ENCODE data around the gene PCNP.

PCNP gene

GRCh38 chr3:101556064-101556463 is 17.9 kb upstream of the PCNP start:
- H3K27ac ChIP-seq (ENCODE audit: low read length) = no peak overlapping the region
- ATAC-seq (ENCODE audit: insufficient read depth, low read depth) = no peak
- no peak overlapping the region for H3K9ac ChIP-seq (ENCODE audit: low read depth, low read length)

GRCh38 chr3:101561630-101562328 is 12.2 kb upstream of the PCNP start, which contains the start of gene TRMT10C:
TRMT10C (plus strand) TSS chr3:101561868; CDS start chr3:101564782, 2,914 bp downstream.
- peak within 1 kb of the TSS; percentile 88 for H2AFZ ChIP-seq (ENCODE audit: low read depth, low read length)
- peaks cover 50% of the 10 kb centered on the region for H3K79me2 ChIP-seq (ENCODE audit: insufficient read depth, low read length)

More at GRCh38 chr3:101556064-101556463, 17.9 kb upstream of the PCNP start:
- H3K36me3 ChIP-seq (ENCODE audit: insufficient read depth, low read length) = no peaks in the 10 kb centered on the region
- H3K27me3 ChIP-seq (ENCODE audit: insufficient read depth, low read length, poor library complexity) = no peaks in the 10 kb centered on the region
- H3K9me3 ChIP-seq (ENCODE audit: insufficient read depth, low read length, severe bottlenecking) = no peaks in the 10 kb centered on the region
- peaks cover 5% of the 10 kb centered on the region for H3K4me1 ChIP-seq (ENCODE audit: insufficient read depth, low read length)
- no peaks in the 10 kb centered on the region for H4K20me1 ChIP-seq (ENCODE audit: insufficient read depth, low read length)
- H2AFZ ChIP-seq (ENCODE audit: low read depth, low read length) = no peak overlapping the region
- TF ChIP-seq EZH2 (IDR thresholded peaks at IDR 0.05; ENCODE audit: borderline replicate concordance, low read depth, low read length, severe bottlenecking) = no peak
- no peak for TF ChIP-seq CTCF (IDR thresholded peaks at IDR 0.05; ENCODE audit: borderline replicate concordance, extremely low read depth, low read length, poor library complexity, severe bottlenecking)
- H3K4me2 ChIP-seq (ENCODE audit: insufficient read depth, low read length) = no peak overlapping the region
- H3K79me2 ChIP-seq (ENCODE audit: insufficient read depth, low read length) = no peaks in the 10 kb centered on the region
- DNase-seq = no peak
- no peak overlapping the region for H3K4me3 ChIP-seq (ENCODE audit: low read depth in 1 of 2, low read length in 2 of 2)

GRCh38 chr3:101567528-101568317 is 6.3 kb upstream of the PCNP start:
- H3K9ac ChIP-seq (ENCODE audit: low read depth, low read length) = no peak overlapping the region
- no peak overlapping the region for H3K27ac ChIP-seq (ENCODE audit: low read length)
- DNase-seq (no peak), ATAC-seq (ENCODE audit: insufficient read depth, low read depth) (no peak)
- no peak overlapping the region for H3K4me2 ChIP-seq (ENCODE audit: insufficient read depth, low read length)
- peaks cover 21% of the 10 kb centered on the region for H3K4me1 ChIP-seq (ENCODE audit: insufficient read depth, low read length)
- H4K20me1 ChIP-seq (ENCODE audit: insufficient read depth, low read length) = peaks cover 41% of the 10 kb centered on the region; the same call in 1 of the 2 replicates
- H3K79me2 ChIP-seq (ENCODE audit: insufficient read depth, low read length) = peaks cover 38% of the 10 kb centered on the region
- H2AFZ ChIP-seq (ENCODE audit: low read depth, low read length) = no peak overlapping the region
- H3K36me3 ChIP-seq (ENCODE audit: insufficient read depth, low read length) = peaks cover 45% of the 10 kb centered on the region
- no peaks in the 10 kb centered on the region for H3K9me3 ChIP-seq (ENCODE audit: insufficient read depth, low read length, severe bottlenecking)
- TF ChIP-seq EZH2 (IDR thresholded peaks at IDR 0.05; ENCODE audit: borderline replicate concordance, low read depth, low read length, severe bottlenecking) (no peak), CTCF (IDR thresholded peaks at IDR 0.05; ENCODE audit: borderline replicate concordance, extremely low read depth, low read length, poor library complexity, severe bottlenecking) (no peak)
- no peaks in the 10 kb centered on the region for H3K27me3 ChIP-seq (ENCODE audit: insufficient read depth, low read length, poor library complexity)
- H3K4me3 ChIP-seq (ENCODE audit: low read depth in 1 of 2, low read length in 2 of 2) = no peak overlapping the region

More at GRCh38 chr3:101561630-101562328, 12.2 kb upstream of the PCNP start, which contains the start of gene TRMT10C:
- no peaks in the 10 kb centered on the region for H3K9me3 ChIP-seq (ENCODE audit: insufficient read depth, low read length, severe bottlenecking)
- DNase-seq (peak; percentile 92), ATAC-seq (ENCODE audit: insufficient read depth, low read depth) (peak; percentile 99)
- H3K4me3 ChIP-seq (ENCODE audit: low read depth in 1 of 2, low read length in 2 of 2) = peak within 1 kb of the TSS; percentile 95 to 99
- peak within 1 kb of the TSS; percentile 90 for H3K4me2 ChIP-seq (ENCODE audit: insufficient read depth, low read length)
- H3K4me1 ChIP-seq (ENCODE audit: insufficient read depth, low read length) = peaks cover 25% of the 10 kb centered on the region
- peak within 1 kb of the TSS; percentile 84 for H3K9ac ChIP-seq (ENCODE audit: low read depth, low read length)
- peaks cover 42% of the 10 kb centered on the region for H3K36me3 ChIP-seq (ENCODE audit: insufficient read depth, low read length)
- peak within 1 kb of the TSS; percentile 89 for H3K27ac ChIP-seq (ENCODE audit: low read length)
- peaks cover 36% of the 10 kb centered on the region; the same call in 1 of the 2 replicates for H4K20me1 ChIP-seq (ENCODE audit: insufficient read depth, low read length)
- H3K27me3 ChIP-seq (ENCODE audit: insufficient read depth, low read length, poor library complexity) = no peaks in the 10 kb centered on the region
- no peak for TF ChIP-seq EZH2 (IDR thresholded peaks at IDR 0.05; ENCODE audit: borderline replicate concordance, low read depth, low read length, severe bottlenecking)
- TF ChIP-seq CTCF (IDR thresholded peaks at IDR 0.05; ENCODE audit: borderline replicate concordance, extremely low read depth, low read length, poor library complexity, severe bottlenecking) = peak; percentile 3

All from DND-41 (cell line).